PFSK-1 (cell line): ENCODE data around the gene PDE8A.

Experiments
- POLR2AphosphoS5 ChIP-seq: IDR thresholded peaks from 2 replicates; pipeline ENCODE4 v1.6.1; 2012; ENCODE audit warnings: low read depth, mild to moderate bottlenecking, control low read depth, low read length, moderate library complexity
- REST ChIP-seq, 2 experiments: IDR thresholded peaks; 2 replicates each; pipeline versions ENCODE4 v1.6.1 to v1.8.0; 2011 to 2012; ENCODE audit warnings: low read depth in 2 of 2, low read length in 2 of 2, control low read depth in 1 of 2, inconsistent platforms in 1 of 2, mild to moderate bottlenecking in 1 of 2, moderate library complexity in 1 of 2; ENCODE audit not compliant: insufficient read depth in 1 of 2

DNA sequence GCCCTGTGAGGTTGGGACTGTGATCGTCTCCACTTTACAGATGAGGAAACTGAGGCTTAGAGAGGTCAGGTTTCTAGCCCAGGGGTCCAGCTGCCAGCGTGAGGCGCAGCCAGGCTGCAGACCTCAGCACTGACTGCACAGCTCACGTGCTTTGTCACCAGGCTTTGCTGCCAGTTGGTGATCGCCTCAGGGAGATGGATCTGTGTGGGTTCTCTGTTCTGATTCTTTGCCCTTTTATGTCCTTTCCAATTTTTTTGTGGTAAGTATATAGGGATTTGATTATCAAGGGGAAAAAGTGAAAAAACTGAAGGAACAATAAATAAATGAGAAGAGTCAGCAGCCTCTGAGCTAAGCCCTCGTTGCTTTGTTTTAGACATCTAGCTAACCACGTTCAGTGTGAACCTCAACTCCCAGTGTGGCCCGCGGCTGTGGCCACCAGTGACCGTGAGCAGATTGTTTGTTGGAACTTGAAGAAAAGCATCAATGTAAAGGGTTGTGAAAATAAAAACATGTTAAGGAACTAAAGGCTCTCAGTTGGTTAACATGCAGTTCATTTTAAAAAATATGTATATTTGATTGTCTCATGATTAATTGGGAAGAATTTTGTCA, 117.6 kb downstream of the PDE8A start:
- TF ChIP-seq POLR2AphosphoS5 (no peak), REST (IDR thresholded peaks at IDR 0.05; ENCODE audit: insufficient read depth in 1 of 2, low read depth in 2 of 2, low read length in 2 of 2) (no peak)
